K562 (cell line): ENCODE results near the gene RXFP1. TPM values are rescaled to one million over a fixed set of nuclear protein-coding genes. Genes with fewer than 3 reads are reported as not detected.

Experiments used
- ATAC-seq: fragments of 200-7000 bp; cut with Tn5 transposase; 3 replicates; pipeline ENCODE4 v1.9.1; 2020; ENCODE audit warnings: moderate library complexity
- BruUV-seq: library from RNA; stranded (reverse); fragments of 400-500 nt; replicated peaks from 2 replicates; lab custom pipeline; 2021; lab: Mats Ljungman, UMichigan
- CTCF ChIA-PET: fragments of 300-600 bp; formaldehyde crosslinking; extraction: SDS; loops from one replicate; lab custom pipeline; 2021; ENCODE audit warnings: low intra/inter-chr PET ratio; lab: Yijun Ruan, JAX
- POLR2A ChIA-PET: fragments of 300-600, 350-650 bp; sonication (Branson Sonifier 250); formaldehyde crosslinking; extraction: SDS; loops from one replicate; lab custom pipeline; 2021; ENCODE audit warnings: antibody characterized with exemption, inconsistent platforms; lab: Yijun Ruan, JAX
- DNase-seq, 4 experiments: peaks; one replicate each; pipeline versions ENCODE4 v3.0.0 to v3.0.0-alpha.2; 2011 to 2018; ENCODE audit warnings: low spot score in 3 of 4, mixed read lengths in 3 of 4; ENCODE audit errors: extremely low read depth in 1 of 4
- FAIRE-seq: peaks from 2 replicates; lab custom pipeline; 2011; peaks lifted over from hg19 to GRCh38; lab: Jason Lieb, UNC
- H2AFZ ChIP-seq: 2 replicates; pipeline ENCODE4 v1.6.0; 2011; ENCODE audit warnings: low read depth, low read length, control low read depth, inconsistent platforms
- H3K27ac ChIP-seq: fragments of 200-600 bp; 3 replicates; pipeline ENCODE4 v1.8.0; 2011; ENCODE audit warnings: low read depth, mild to moderate bottlenecking, control low read depth, inconsistent platforms, low read length, moderate library complexity, mixed read lengths; ENCODE audit errors: extremely low read depth
- H3K27me3 ChIP-seq, 2 experiments: fragments of 300-600 bp in 1 of 2; 2 replicates in 1 of 2; 3 replicates in 1 of 2; pipeline versions ENCODE4 v1.6.0 to v1.8.0; 2011; ENCODE audit warnings: inconsistent platforms in 2 of 2, low read length in 2 of 2, mild to moderate bottlenecking in 1 of 2, mixed read lengths in 1 of 2, moderate library complexity in 1 of 2; ENCODE audit not compliant: control insufficient read depth in 2 of 2, insufficient read depth in 2 of 2
- H3K36me3 ChIP-seq: fragments of 300-600 bp; 3 replicates; pipeline ENCODE4 v1.8.0; 2011; ENCODE audit warnings: mild to moderate bottlenecking, low read length, inconsistent platforms; ENCODE audit not compliant: control insufficient read depth, insufficient read depth
- H3K4me1 ChIP-seq, 2 experiments: fragments of 200-600 bp in 1 of 2; replicated peaks in 1 of 2; 2 replicates in 1 of 2; 3 replicates in 1 of 2; pipeline versions ENCODE4 v1.5.1 to v1.8.0; 2011; ENCODE audit warnings: inconsistent platforms in 2 of 2, low read length in 2 of 2, mild to moderate bottlenecking in 1 of 2, mixed read lengths in 1 of 2, moderate library complexity in 1 of 2; ENCODE audit not compliant: control insufficient read depth in 2 of 2, insufficient read depth in 2 of 2
- H3K4me2 ChIP-seq: 2 replicates; pipeline ENCODE4 v1.6.1; 2011; ENCODE audit warnings: low read length, control low read depth, inconsistent platforms, mixed read lengths; ENCODE audit not compliant: insufficient read depth
- H3K4me3 ChIP-seq: fragments of 200-600 bp; sonication (generic), shearing (Covaris generic); 2 replicates; pipeline ENCODE4 v1.5.1; 2016; ENCODE audit warnings: control low read depth, inconsistent platforms
- H3K79me2 ChIP-seq: fragments of 200-600 bp; 3 replicates; pipeline ENCODE4 v1.8.0; 2011; ENCODE audit warnings: low read length, inconsistent platforms; ENCODE audit not compliant: control insufficient read depth, insufficient read depth
- H3K9ac ChIP-seq, 2 experiments: 2 replicates each; pipeline versions ENCODE4 v1.6.0 to v1.6.1; 2011; ENCODE audit warnings: low read depth in 2 of 2, low read length in 2 of 2, control low read depth in 1 of 2, inconsistent platforms in 1 of 2, mild to moderate bottlenecking in 1 of 2, mixed read lengths in 1 of 2; ENCODE audit not compliant: insufficient read depth in 1 of 2
- H3K9me1 ChIP-seq: one replicate; pipeline ENCODE4 v1.6.0; 2011; ENCODE audit warnings: inconsistent platforms, mild to moderate bottlenecking, low read length, moderate library complexity; ENCODE audit not compliant: control insufficient read depth, insufficient read depth
- H3K9me3 ChIP-seq: replicated peaks from 2 replicates; pipeline ENCODE4 v1.5.1; 2011; ENCODE audit warnings: low read depth, low read length, inconsistent platforms; ENCODE audit not compliant: control insufficient read depth, insufficient read depth
- H4K20me1 ChIP-seq: replicated peaks from 2 replicates; pipeline ENCODE4 v1.6.1; 2011; ENCODE audit warnings: low read length, inconsistent platforms, mixed read lengths; ENCODE audit not compliant: control insufficient read depth, insufficient read depth
- CHAMP1 ChIP-seq: fragments of 450-650 bp; IDR thresholded peaks from 2 replicates; pipeline ENCODE4 v1.6.1; 2016; ENCODE audit warnings: mild to moderate bottlenecking
- CSDE1 ChIP-seq, 2 experiments: fragments of 450-650 bp; IDR thresholded peaks; 2 replicates each; pipeline ENCODE4 v1.6.1; 2016; ENCODE audit warnings: mild to moderate bottlenecking in 1 of 2
- ELF4 ChIP-seq: fragments of 450-650 bp; formaldehyde crosslinking; IDR thresholded peaks from 2 replicates; pipeline ENCODE4 v1.4.0; 2022; ENCODE audit warnings: missing genetic modification characterization
- HDAC6 ChIP-seq: IDR thresholded peaks from 2 replicates; pipeline ENCODE4 v1.6.1; 2012; ENCODE audit warnings: low read depth, mild to moderate bottlenecking, control low read depth, inconsistent platforms, low read length, moderate library complexity
- KLF13 ChIP-seq: fragments of 450-650 bp; IDR thresholded peaks from 2 replicates; pipeline ENCODE4 v1.6.1; 2016; ENCODE audit warnings: missing genetic modification characterization, low read depth, mild to moderate bottlenecking, missing compliant biosample characterization, moderate library complexity, borderline replicate concordance
- LEF1 ChIP-seq: fragments of 450-650 bp; IDR thresholded peaks from 2 replicates; pipeline ENCODE4 v1.6.1; 2016; ENCODE audit warnings: mild to moderate bottlenecking
- PRDM10 ChIP-seq: fragments of 450-650 bp; IDR thresholded peaks from 2 replicates; pipeline ENCODE4 v1.6.1; 2018; ENCODE audit not compliant: partially characterized antibody
- PRMT5 ChIP-seq: sonication (generic); formaldehyde crosslinking; IDR thresholded peaks from 2 replicates; pipeline ENCODE4 v1.5.0; 2020; ENCODE audit warnings: missing genetic modification reagents
- SAFB ChIP-seq: fragments of 200-400 bp; formaldehyde crosslinking; IDR thresholded peaks from 2 replicates; pipeline ENCODE4 v1.6.1; 2017; ENCODE audit warnings: low read depth, low read length, borderline replicate concordance
- SMARCA4 ChIP-seq: fragments of 450-650 bp; IDR thresholded peaks from 2 replicates; pipeline ENCODE4 v1.6.1; 2016
- SNAPC5 ChIP-seq: fragments of 250-450 bp; sonication (Bioruptor Pico); IDR thresholded peaks from 2 replicates; pipeline ENCODE4 v1.8.0; 2021; ENCODE audit warnings: moderate library complexity, mild to moderate bottlenecking, inconsistent platforms
- ZNF143 ChIP-seq: sonication (generic); formaldehyde crosslinking; IDR thresholded peaks from 2 replicates; pipeline ENCODE4 v1.9.0; 2022; ENCODE audit warnings: mild to moderate bottlenecking, missing genetic modification reagents
- ZNF644 ChIP-seq: fragments of 200-800 bp; sonication (Bioruptor generic); IDR thresholded peaks from 2 replicates; pipeline ENCODE4 v1.6.1; 2016; ENCODE audit warnings: low read depth, missing genetic modification characterization, missing compliant biosample characterization
- WGBS: fragments of 100-300 bp; shearing (Covaris generic); methylation state at CpG from one replicate; pipeline ENCODE4 v1.1.6; 2016; ENCODE audit warnings: low coverage, mixed read lengths; ENCODE audit not compliant: insufficient coverage; ENCODE audit errors: missing lambda C conversion rate; 5-methylcytosine and 5-hydroxymethylcytosine counted together
- in situ Hi-C: fragments of 300-500 bp; cut with MboI; formaldehyde crosslinking; loops from 4 replicates; pipeline ENCODE4 v1.15.0; 2018; ENCODE audit warnings: inconsistent platforms, mixed read lengths
- intact Hi-C: fragments of 100-400 bp; cut with micrococcal nuclease; formaldehyde crosslinking; loops from 2 replicates; pipeline ENCODE4 v1.14.2; 2022
- polyA plus RNA-seq, 8 experiments: library from polyadenylated mRNA; depleted of rRNA in 4 of 8; stranded (reverse) in 5 of 8; unstranded in 3 of 8; fragments of >200 nt; fragmentation: Nextera tagmentation in 2 of 8; fragmentation: Illumina TruSeq in 1 of 8; extraction: Ambion mirVana in 2 of 8; extraction: Trizol in 1 of 8; gene quantifications; 2 replicates each; pipeline versions ENCODE4 v1.2.1 to v1.2.3, GENCODE V29; 2011 to 2014; ENCODE audit warnings: inconsistent platforms in 1 of 8, missing spikeins in 1 of 8
- total RNA-seq, 7 experiments: library from RNA; depleted of rRNA in 6 of 7; stranded (reverse); fragments of >200 nt in 6 of 7; fragmentation: Illumina TruSeq in 2 of 7; extraction: Trizol in 2 of 7; gene quantifications; 2 replicates each; pipeline versions ENCODE4 v1.2.1 to v1.2.3, GENCODE V29; 2011 to 2021; ENCODE audit warnings: low replicate concordance in 1 of 7

RXFP1 gene
- total and polyA plus RNA-seq, 9 of the 15 experiments (the other 6 are each of a cell fraction or from before 2014, with no cell fraction given) = 0.03 to 0.06 (median 0.04) TPM; not detected in 6

GRCh38 chr4:158671915-158672806 is 150.5 kb downstream of the RXFP1 start, which contains the start of gene ETFDH (continued):
- no peak for TF ChIP-seq KLF13 (tag)
- TF ChIP-seq SMARCA4 = 0 out of 2 replicates have a peak, but pooled peaks have one; percentile 21
- no peak; the same call in 1 of the 2 replicates for TF ChIP-seq ZNF644
- 0 out of 4 replicates have a peak, but pooled peaks of 1 of the 2 experiments have one; percentile 37 for TF ChIP-seq CSDE1 (IDR thresholded peaks at IDR 0.05)

GRCh38 chr4:158673633-158674032 is 152.0 kb downstream of the RXFP1 start:
- Histone ChIP-seq H4K20me1 (no peaks in the 10 kb centered on the region), H3K4me3 (peak overlapping the region; percentile 92; the same call in 1 of the 2 replicates), H3K27ac (peak overlapping the region; percentile 81; the same call in 1 of the 3 replicates), H3K9me3 (no peaks in the 10 kb centered on the region), H3K36me3 (peaks cover 5% of the 10 kb centered on the region; the same call in 2 of the 3 replicates), H3K79me2 (peaks cover 38% of the 10 kb centered on the region), H3K4me2 (peak overlapping the region; percentile 56), H3K9me1 (no peaks in the 10 kb centered on the region), H3K27me3 (no peaks in the 10 kb centered on the region), H3K4me1 (peaks cover 9 to 16% of the 10 kb centered on the region in 2 experiments; a peak in 4 of 5 replicates), H2AFZ (peak overlapping the region; percentile 96), H3K9ac (peak overlapping the region in 1 of 2 experiments; percentile 74; a peak in 2 of 4 replicates)
- CTCF ChIA-PET = no interaction called here
- intact Hi-C loops (loop anchor here (2.0 to 5.0 kb wide), 2 partner anchors 49 to 94 kb away; partner anchors contain the start of genes FNIP2 and PPID), in situ Hi-C loops (no loop called here)
- no TSS peak for BruUV-seq
- POLR2A ChIA-PET = no interaction called here
- no peak for DNase-seq
- 30% methylated on average over 3 of the region's 3 CpGs for WGBS
- ATAC-seq = no peak
- FAIRE-seq = peak; percentile 19
- TF ChIP-seq ZNF143 (no peak), ELF4 (no peak), HDAC6 (no peak), PRDM10 (no peak), SAFB (no peak), CHAMP1 (no peak), LEF1 (no peak), PRMT5 (CRISPR knock-in tag) (no peak), SNAPC5 (CRISPR knock-in tag) (no peak)
